ENCODE measurements around the gene TMEM272. TPM values are rescaled to one million over a fixed set of nuclear protein-coding genes. Genes with fewer than 3 reads are reported as not detected.

TMEM272 gene
- total RNA-seq, 1 experiment from 2014 or later, result 0.17 TPM

DNA sequence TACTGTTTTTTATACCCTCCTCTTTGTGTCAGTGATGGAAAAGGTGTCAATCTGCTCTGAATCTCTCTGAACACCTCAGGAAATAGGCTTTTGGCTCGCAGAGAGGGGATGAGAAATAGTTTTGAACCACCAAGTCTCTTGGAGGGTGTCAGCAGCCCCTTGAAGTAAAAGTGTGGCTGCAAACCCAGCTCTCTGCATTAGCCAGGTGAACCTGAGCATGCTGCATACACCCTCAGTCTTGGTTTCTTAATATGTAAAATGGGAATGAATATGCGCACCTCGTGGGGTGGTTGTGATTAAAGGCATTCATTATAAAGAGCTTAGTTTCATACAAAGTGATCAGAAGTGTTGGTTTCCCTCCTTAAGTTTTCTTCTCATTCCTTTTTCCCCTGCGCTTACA, 39.7 kb downstream of the TMEM272 start:
- Histone ChIP-seq H3K27me3 (ENCODE audit: insufficient read depth, low read length) (no peaks in the 10 kb centered on the region), H3K9me2 (ENCODE audit: insufficient read depth) (no peaks in the 10 kb centered on the region), H2AFZ (ENCODE audit: low read depth, low read length, poor library complexity, severe bottlenecking) (no peak overlapping the region), H3K4me3 (replicated peaks in 1 of 2; ENCODE audit: low read depth in 1 of 2, low read length in 2 of 2) (no peak overlapping the region), H3K4me1 (ENCODE audit: control insufficient read depth in 1 of 2, insufficient read depth in 2 of 2, low read length in 2 of 2) (peaks cover 22 to 34% of the 10 kb centered on the region in 2 experiments), H4K20me1 (ENCODE audit: insufficient read depth) (no peaks in the 10 kb centered on the region), H3K27ac (ENCODE audit: low read depth, low read length) (no peak overlapping the region), H3K79me2 (ENCODE audit: insufficient read depth, low read length) (no peaks in the 10 kb centered on the region), H3K9me3 (ENCODE audit: control insufficient read depth in 1 of 2, insufficient read depth in 1 of 2, low read depth in 1 of 2, low read length in 2 of 2) (no peaks in the 10 kb centered on the region), H3K4me2 (ENCODE audit: low read length) (peak overlapping the region; percentile 95; the same call in 1 of the 2 replicates), H3K36me3 (ENCODE audit: control insufficient read depth in 1 of 2, insufficient read depth in 2 of 2, low read length in 2 of 2) (no peaks in the 10 kb centered on the region), H3K9ac (ENCODE audit: low read length) (peak overlapping the region; percentile 78; the same call in 1 of the 2 replicates)
- ChIA-PET RAD21 (ENCODE audit: low non-redundant PET in 1 of 2, low total read pairs in 2 of 2, uncharacterized antibody in 2 of 2, unreplicated experiment in 2 of 2) (no interaction called here), POLR2A (interaction anchor here (1.1 kb wide), 1 partner anchor 15 kb away, joined by 3 read pairs; no protein-coding TSS in a partner anchor), CTCF (no interaction called here)
- intact Hi-C loops (cut with micrococcal nuclease), result no loop called here
- DNase-seq (ENCODE audit: low read depth, low spot score) (no peak), ATAC-seq (no peak)
- BruUV-seq (replicated peaks), result no TSS peak
- TF ChIP-seq EGR1 (IDR thresholded peaks at IDR 0.05; ENCODE audit: low read depth) (no peak), REST (IDR thresholded peaks at IDR 0.05; ENCODE audit: low read depth) (no peak), ELF1 (IDR thresholded peaks at IDR 0.05; ENCODE audit: borderline replicate concordance, low read depth) (no peak), ATF3 (IDR thresholded peaks at IDR 0.05) (no peak), CEBPB (IDR thresholded peaks at IDR 0.05; ENCODE audit: low read depth) (no peak), POLR2A (IDR thresholded peaks at IDR 0.05; ENCODE audit: borderline replicate concordance, extremely low read depth, insufficient read depth, insufficient read length) (no peak), EZH2phosphoT487 (IDR thresholded peaks at IDR 0.05; ENCODE audit: borderline replicate concordance) (no peak), POLR2AphosphoS5 (IDR thresholded peaks at IDR 0.05; ENCODE audit: low read depth, low read length) (no peak), MAX (IDR thresholded peaks at IDR 0.05) (no peak), YY1 (IDR thresholded peaks at IDR 0.05; ENCODE audit: extremely low read depth, insufficient replicate concordance, low read depth, low read length) (no peak), JUND (IDR thresholded peaks at IDR 0.05) (no peak), CBX3 (IDR thresholded peaks at IDR 0.05; ENCODE audit: low read depth) (no peak), FOSL1 (IDR thresholded peaks at IDR 0.05; ENCODE audit: low read depth) (no peak), RAD21 (IDR thresholded peaks at IDR 0.05; ENCODE audit: low read depth) (no peak), TCF7L2 (IDR thresholded peaks at IDR 0.05; ENCODE audit: borderline replicate concordance, extremely low read depth, insufficient read depth, insufficient read length) (no peak), EZH2 (IDR thresholded peaks at IDR 0.05) (no peak), SRF (IDR thresholded peaks at IDR 0.05; ENCODE audit: low read depth) (no peak), SIN3A (IDR thresholded peaks at IDR 0.05; ENCODE audit: low read depth) (no peak)
- TF ChIP-seq, protein P1, sequence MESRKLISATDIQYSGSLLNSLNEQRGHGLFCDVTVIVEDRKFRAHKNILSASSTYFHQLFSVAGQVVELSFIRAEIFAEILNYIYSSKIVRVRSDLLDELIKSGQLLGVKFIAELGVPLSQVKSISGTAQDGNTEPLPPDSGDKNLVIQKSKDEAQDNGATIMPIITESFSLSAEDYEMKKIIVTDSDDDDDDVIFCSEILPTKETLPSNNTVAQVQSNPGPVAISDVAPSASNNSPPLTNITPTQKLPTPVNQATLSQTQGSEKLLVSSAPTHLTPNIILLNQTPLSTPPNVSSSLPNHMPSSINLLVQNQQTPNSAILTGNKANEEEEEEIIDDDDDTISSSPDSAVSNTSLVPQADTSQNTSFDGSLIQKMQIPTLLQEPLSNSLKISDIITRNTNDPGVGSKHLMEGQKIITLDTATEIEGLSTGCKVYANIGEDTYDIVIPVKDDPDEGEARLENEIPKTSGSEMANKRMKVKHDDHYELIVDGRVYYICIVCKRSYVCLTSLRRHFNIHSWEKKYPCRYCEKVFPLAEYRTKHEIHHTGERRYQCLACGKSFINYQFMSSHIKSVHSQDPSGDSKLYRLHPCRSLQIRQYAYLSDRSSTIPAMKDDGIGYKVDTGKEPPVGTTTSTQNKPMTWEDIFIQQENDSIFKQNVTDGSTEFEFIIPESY (IDR thresholded peaks at IDR 0.05; ENCODE audit: extremely low read depth, insufficient replicate concordance, low read length), result no peak
